ENCODE data around the gene ASXL3.

The ASXL3 gene

GRCh38 chr18:33577685-33578517 is at the start of gene ASXL3:
Gene ASXL3 (plus strand): TSS chr18:33578219. CDS start chr18:33578632, 413 bp downstream.
- peak; percentile 74 for DNase-seq

GRCh38 chr18:33532978-33533377 is 45.0 kb upstream of the ASXL3 start:
- DNase-seq = no peak

GRCh38 chr18:33536904-33537303 is 41.1 kb upstream of the ASXL3 start:
- DNase-seq = no peak

DNA sequence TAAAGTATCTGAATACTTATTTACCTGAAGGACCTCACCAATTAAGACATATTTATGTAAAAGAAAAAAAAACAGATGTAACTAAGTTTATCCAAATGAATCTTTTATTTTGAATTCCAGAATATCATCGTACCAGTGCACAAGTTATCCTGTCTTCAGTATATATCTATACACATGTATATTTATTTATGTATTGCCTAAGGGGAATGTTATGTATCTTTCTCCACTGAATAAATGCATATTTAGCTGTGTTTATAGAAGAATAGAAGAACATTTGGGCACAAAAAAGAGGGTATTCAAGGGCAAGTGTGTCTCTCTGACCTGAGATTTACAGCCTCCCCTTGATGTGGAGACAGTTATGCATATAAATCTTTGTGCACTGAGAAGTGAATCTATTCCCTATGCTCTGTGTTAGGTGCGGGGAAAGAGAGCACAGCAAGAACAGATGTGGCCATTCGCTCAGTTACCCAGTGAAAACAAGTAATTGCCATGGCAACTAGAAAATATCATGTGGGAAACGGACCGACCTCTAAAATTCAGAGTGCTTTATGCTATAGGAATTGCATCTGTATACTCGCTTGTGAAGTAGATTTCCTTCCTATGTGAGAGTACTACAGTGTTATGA is 39.5 kb upstream of the ASXL3 start:
- no peak for DNase-seq

DNA sequence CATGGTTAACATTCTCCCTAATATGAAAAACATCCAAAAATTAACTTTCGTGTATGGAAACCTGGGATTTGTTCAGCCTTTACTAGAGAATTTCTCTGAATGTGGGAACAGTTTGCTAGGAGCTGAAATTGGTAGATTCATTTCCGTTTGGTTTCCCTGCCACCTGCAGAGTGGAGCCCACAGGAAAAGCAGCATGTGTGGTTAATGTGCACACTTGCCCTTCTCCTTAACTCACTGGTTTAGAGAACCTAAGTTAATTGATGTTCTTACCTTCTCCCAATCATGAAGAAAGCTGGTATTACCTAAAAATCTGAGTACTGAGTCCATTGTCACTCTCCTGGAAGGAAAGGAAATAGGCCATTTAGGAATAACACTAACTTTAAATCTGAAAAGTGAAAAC is 37.6 kb upstream of the ASXL3 start:
- no peak for DNase-seq

GRCh38 chr18:33541316-33541715 is 36.7 kb upstream of the ASXL3 start:
- no peak for DNase-seq

GRCh38 chr18:33556846-33557245 is 21.2 kb upstream of the ASXL3 start:
- no peak for DNase-seq

DNA sequence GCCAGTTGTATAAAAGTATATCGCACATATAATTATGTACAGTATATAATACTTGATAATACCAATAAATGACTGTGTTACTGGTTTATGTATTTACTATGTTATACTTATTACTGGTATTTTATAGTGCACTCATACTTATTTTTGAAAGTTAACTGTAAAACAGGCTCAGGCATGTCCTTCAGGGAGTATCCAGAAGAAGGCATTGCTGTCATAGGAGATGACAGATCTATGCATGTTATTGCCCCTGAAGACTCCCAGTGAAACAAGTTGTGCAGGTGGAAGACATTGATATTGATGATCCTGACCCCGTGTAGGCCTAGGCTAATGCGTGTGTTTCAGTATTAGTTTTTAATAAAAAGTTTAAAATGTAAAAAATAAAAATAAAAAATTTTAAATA is 20.3 kb upstream of the ASXL3 start:
- no peak for DNase-seq

- no peak for DNase-seq
These were observed 19.5 kb upstream of the ASXL3 start for GRCh38 chr18:33558529-33558928.

DNA sequence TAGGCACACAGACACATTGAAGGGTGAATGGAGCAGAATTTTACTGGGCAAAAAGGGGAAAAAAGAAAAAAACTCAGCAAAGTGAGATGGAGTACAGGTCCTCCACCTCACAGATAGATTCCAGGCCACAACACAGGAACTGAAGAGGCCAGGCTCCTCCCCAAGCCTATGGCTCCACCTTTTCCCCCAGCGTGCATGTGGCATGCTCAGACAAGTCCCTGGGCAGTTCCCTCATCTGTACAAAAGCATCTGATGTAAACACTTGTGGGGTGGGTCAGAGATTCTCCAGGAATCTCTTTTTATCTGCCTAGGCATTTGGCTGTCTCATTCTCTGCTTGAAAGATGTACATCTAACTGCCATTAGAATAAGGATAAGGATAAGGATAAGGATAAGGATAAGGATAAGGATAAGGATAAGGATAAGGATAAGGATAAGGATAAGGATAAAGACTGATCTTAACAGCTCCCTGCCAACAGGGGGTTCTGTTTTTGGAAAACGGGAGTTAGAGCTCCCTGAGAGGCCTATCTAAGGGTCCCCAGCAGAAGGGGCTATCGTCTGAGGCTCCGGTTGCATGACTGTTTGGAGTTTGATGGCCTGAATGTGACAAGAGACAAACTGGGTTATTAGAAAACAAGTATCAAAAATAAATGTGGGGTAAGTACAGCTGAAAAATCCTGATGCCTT is 17.2 kb upstream of the ASXL3 start:
- DNase-seq = peak; percentile 88

DNA sequence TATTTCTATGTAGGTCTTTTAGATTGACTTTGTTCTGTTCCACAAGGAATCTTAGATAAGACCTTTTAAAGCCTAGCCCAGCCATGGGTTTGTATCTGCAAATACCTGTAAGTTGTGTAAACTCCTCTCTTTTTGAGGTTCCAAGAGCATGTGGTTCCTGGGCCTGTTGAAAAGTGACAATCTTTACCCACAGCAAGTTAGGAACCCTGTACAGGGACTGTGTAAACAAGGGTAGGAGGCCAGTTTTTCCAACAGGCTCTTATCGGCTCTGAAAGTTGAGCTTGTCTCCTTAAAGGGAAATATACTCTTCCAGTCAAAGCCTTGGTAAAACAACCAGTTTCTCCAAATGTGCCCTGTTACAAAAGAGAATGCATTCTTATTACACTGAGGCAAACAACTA is 15.3 kb upstream of the ASXL3 start:
- DNase-seq = no peak

- DNase-seq = no peak
These were observed 10.3 kb upstream of the ASXL3 start for GRCh38 chr18:33567705-33568104.

DNA sequence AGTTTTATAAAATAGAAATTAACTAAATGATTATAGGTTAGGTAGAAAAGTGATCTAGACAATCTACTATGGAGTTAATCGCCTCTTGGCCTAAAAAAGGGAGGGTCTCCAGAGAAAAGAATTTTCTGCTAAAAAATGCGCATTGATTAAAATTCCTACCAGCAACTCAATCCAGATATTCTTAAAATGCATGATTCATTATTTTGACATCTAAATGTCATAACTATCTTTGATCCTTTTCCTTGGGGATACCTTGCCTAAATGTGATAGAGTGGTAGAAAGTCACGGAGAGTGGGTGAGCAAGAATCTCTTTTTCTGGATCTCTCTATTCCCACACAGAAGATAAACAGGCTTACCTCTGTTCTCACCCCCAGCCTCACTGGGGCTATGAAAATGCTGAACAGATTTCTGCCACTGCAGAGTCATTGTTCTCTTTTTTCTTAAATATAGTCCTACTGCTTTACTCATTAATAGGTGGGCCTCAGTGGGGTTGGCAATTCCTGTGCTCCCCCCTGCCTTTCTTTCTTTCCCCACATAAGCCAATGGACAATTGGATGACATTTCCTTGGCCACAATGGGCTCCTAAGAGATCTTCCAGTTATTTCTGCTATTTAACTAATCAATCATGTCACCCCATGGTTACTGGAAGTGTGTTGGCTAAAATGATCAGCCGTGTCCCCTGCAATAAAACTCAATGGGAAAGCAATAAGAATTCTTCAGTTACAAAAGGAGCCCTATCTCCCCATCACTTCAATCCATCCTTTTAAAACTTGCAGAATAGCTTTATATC is 5.8 kb upstream of the ASXL3 start:
- DNase-seq = no peak

GRCh38 chr18:33573193-33573592 is 4.8 kb upstream of the ASXL3 start:
- DNase-seq = no peak

DNA sequence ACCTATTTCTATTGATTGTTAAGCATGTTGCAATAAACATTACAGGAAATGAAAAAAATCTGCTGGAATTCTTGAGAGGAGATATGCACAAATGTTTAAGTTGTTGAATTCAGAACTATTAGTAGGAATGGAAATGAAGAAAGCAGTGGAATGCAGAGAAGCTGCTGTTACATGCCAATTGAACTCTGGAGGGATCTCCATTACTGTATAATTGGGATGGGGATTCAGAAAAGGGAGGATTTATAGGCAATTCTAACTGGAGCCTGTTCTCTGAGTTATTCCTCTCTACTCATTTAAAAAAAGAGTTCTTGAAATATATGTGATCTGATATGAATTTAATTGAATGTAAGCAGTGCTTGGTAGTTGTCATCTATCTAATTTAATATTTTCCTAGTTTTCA is 2.6 kb upstream of the ASXL3 start:
- no peak for DNase-seq

- no peak for DNase-seq
These were observed 896 bp upstream of the ASXL3 start for GRCh38 chr18:33576999-33577646.

GRCh38 chr18:33578518-33579348 is 714 bp downstream of the ASXL3 start:
- peak; percentile 72 for DNase-seq

GRCh38 chr18:33579349-33580215 is 1.6 kb downstream of the ASXL3 start:
- DNase-seq = no peak

- no peak for DNase-seq
These were observed 2.5 kb downstream of the ASXL3 start for GRCh38 chr18:33580546-33580945.

DNA sequence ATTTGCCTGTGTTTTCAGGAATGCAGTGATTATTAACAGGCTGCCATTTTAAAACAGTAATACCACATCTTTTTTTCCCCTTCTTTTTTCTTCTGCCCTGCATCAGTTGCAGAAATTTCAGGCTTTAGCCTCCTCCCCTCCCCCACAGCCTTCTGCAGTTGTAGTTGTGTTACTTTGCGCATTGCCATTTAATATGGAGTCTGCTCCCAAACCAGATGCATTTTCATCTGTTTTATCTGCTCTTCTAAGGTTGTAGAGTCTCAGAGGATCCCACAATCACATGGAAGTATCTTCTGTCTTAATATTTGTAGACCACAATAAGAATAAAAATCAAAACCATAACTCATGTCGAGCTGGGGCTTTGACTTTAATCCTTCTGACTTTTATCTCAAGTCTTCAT is 3.8 kb downstream of the ASXL3 start:
- no peak for DNase-seq

GRCh38 chr18:33583901-33584300 is 5.9 kb downstream of the ASXL3 start:
- no peak for DNase-seq
